ENCODE results near the gene ERC1.

DNA sequence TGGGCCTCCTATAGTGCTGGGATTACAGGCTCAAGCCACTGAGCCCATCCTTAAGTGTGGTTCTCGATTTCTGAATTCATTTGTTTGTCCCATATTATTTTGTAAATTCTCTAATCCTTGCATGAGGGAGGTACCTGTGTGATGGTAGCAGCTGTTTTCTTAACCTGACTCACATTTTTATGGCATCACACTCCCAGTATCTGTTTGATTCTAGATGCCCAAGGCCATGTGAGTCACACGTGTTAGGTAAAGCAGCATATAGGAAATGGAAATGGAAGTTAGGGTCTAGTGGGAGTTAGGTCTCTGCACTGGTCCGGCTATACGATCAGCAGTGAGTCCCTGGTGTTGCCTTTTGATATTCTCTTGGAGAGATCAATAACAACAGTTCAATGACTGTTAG lies 198.1 kb downstream of the ERC1 start:
- no peak for TF ChIP-seq POLR2A (IDR thresholded peaks at IDR 0.05; ENCODE audit: low read length)
- TF ChIP-seq GATA1 (IDR thresholded peaks at IDR 0.05; ENCODE audit: low read depth, low read length) = no peak
